B cell (primary cell): ENCODE measurements around the gene ZFYVE9.

Experiments
- CTCF ChIP-seq: fragments of 200-600 bp; IDR thresholded peaks from one replicate; pipeline ENCODE4 v1.8.0; 2022; ENCODE audit warnings: antibody characterized with exemption, mild to moderate bottlenecking
- EZH2 ChIP-seq: IDR thresholded peaks from 2 replicates; pipeline ENCODE4 v1.6.1; 2012; ENCODE audit warnings: borderline replicate concordance, low read depth, mild to moderate bottlenecking, moderate library complexity, low read length; ENCODE audit not compliant: insufficient read depth, poor library complexity, severe bottlenecking

GRCh38 chr1:52365071-52365745 lies 223.3 kb downstream of the ZFYVE9 start:
- TF ChIP-seq CTCF (no peak), EZH2 (no peak)
